Psoas muscle (tissue), 8 donors: Measurements from ENCODE around the gene HECTD1. TPM values are rescaled to one million over a fixed set of nuclear protein-coding genes. Genes with fewer than 3 reads are reported as not detected.
A peak's percentile ranks its signal among the peaks of the same experiment; 100 is the strongest.

Source experiments
- ATAC-seq, 4 donors: fragments of 200-7000 bp; cut with Tn5 transposase; one replicate each; pipeline ENCODE4 v1.9.1; 2020; ENCODE audit warnings: moderate library complexity in 3 of 4, mild to moderate bottlenecking in 2 of 4
- DNase-seq, 2 donors: peaks; one replicate each; pipeline ENCODE4 v3.0.0-alpha.2; 2020
- H3K27ac ChIP-seq: fragments of 200-600 bp; one replicate; pipeline ENCODE4 v1.8.0; 2022
- H3K27me3 ChIP-seq, 3 donors: fragments of 200-600 bp in 1 of 3; one replicate each; pipeline versions ENCODE4 v1.6.1 to v1.8.0; 2013 to 2022; ENCODE audit warnings: low read length in 2 of 3, mild to moderate bottlenecking in 2 of 3, moderate library complexity in 1 of 3; ENCODE audit not compliant: insufficient read depth in 3 of 3
- H3K36me3 ChIP-seq, 2 donors: fragments of 200-600 bp in 1 of 2; one replicate each; pipeline versions ENCODE4 v1.6.1 to v1.8.0; 2013 to 2022; ENCODE audit warnings: low read depth in 1 of 2, mild to moderate bottlenecking in 1 of 2, moderate library complexity in 1 of 2; ENCODE audit not compliant: insufficient read depth in 1 of 2
- H3K4me1 ChIP-seq: fragments of 200-600 bp; one replicate; pipeline ENCODE4 v1.8.0; 2022
- H3K4me3 ChIP-seq: fragments of 200-600 bp; one replicate; pipeline ENCODE4 v1.8.0; 2022; ENCODE audit warnings: mild to moderate bottlenecking
- H3K9me3 ChIP-seq: fragments of 200-600 bp; one replicate; pipeline ENCODE4 v1.8.0; 2022
- CTCF ChIP-seq: fragments of 200-600 bp; IDR thresholded peaks from one replicate; pipeline ENCODE4 v1.8.0; 2022; ENCODE audit warnings: antibody characterized with exemption
- WGBS, 3 donors: extraction: QIAGEN DNeasy Blood & Tissue Kit; methylation state at CpG; one replicate each; pipeline versions ENCODE4 v1.1.6 to v1.1.7; 2013; 5-methylcytosine and 5-hydroxymethylcytosine counted together
- intact Hi-C, 2 donors: fragments of 100-400 bp; cut with DNase I; formaldehyde crosslinking; loops; one replicate each; pipeline versions ENCODE4 v1.11.0 to v1.14.2; 2022
- polyA plus RNA-seq, 3 donors: library from polyadenylated mRNA; stranded (reverse); fragments of 200-250 nt; gene quantifications; one replicate each; pipeline ENCODE4 v1.2.3, GENCODE V29; 2013
- total RNA-seq, 4 donors: library from RNA; stranded (reverse); fragmentation: NEBNext Ultra II Directional in 2 of 4; extraction: Animal tissue kit (Norgen Biotek cat#: 25700) in 2 of 4; gene quantifications; one replicate each; pipeline versions ENCODE4 v1.2.1 to v1.2.4, GENCODE V29; 2021 to 2023
- donor health status: healthy with polysubstance abuse.
- donor health status: DM: no; HTN: no; CAD: no; lungs with moderate emphysema.
- donor health status: Bipolar disorder and iron deficiency.
- donor health status: healthy.
- donor health status: DM: yes; HTN: yes; CAD: no.
- donor health status: DM: no; HTN: no; CAD: no.
- donor health status: DM: no; HTN: no; CAD: no.
- donor health status: DM: yes; HTN: yes; CAD: no.

Gene HECTD1
- total and polyA plus RNA-seq, 7 donors, result 151 to 405 (median 217) TPM

GRCh38 chr14:31083781-31084180 lies 123.8 kb downstream of the HECTD1 start:
- no peak for TF ChIP-seq CTCF
- Histone ChIP-seq H3K9me3 (no peaks in the 10 kb centered on the region), H3K4me3 (no peak overlapping the region), H3K4me1 (peaks cover 4% of the 10 kb centered on the region), H3K27me3 (no peaks in the 10 kb centered on the region), H3K36me3 (peaks cover 3 to 7% of the 10 kb centered on the region in 2 donors), H3K27ac (no peak overlapping the region)
- intact Hi-C loops, result loop anchor here (5.0 to 10.0 kb wide), 2 partner anchors 59 to 101 kb away; partner anchors contain the start of genes AP4S1 (in 1 of the 2) and STRN3 (in 1 of the 2)
- ATAC-seq, result peak in 1 of 4 donors; percentile 16
- WGBS, 3 donors, result 85 to 90% (median 90%) methylated on average over 3 of the region's 3 CpGs
- no peak for DNase-seq

- Histone ChIP-seq H3K36me3 (peaks cover 3 to 7% of the 10 kb centered on the region in 2 donors), H3K27me3 (no peaks in the 10 kb centered on the region), H3K9me3 (no peaks in the 10 kb centered on the region), H3K4me3 (no peak overlapping the region), H3K27ac (no peak overlapping the region), H3K4me1 (peaks cover 7% of the 10 kb centered on the region)
- WGBS, 3 donors, result 92 to 98% (median 94%) methylated on average over 4 of the region's 4 CpGs
- TF ChIP-seq CTCF, result no peak
- intact Hi-C loops, result loop anchor here (2.0 to 10.0 kb wide), 3 partner anchors 56 to 100 kb away; partner anchors contain the start of genes AP4S1 (in 1 of the 2) and STRN3 (in 1 of the 2)
- DNase-seq (no peak), ATAC-seq (no peak)
Measured at GRCh38 chr14:31080484-31080883, 127.1 kb downstream of the HECTD1 start.

GRCh38 chr14:31080056-31080455 lies 127.5 kb downstream of the HECTD1 start:
- TF ChIP-seq CTCF, result no peak
- 39 to 49% (median 42%) methylated on average over 3 of the region's 3 CpGs for WGBS, 3 donors
- ATAC-seq, result no peak
- intact Hi-C loops, result loop anchor here (2.0 to 10.0 kb wide), 3 partner anchors 55 to 99 kb away; partner anchors contain the start of genes AP4S1 (in 1 of the 2) and STRN3 (in 1 of the 2)
- DNase-seq, result no peak
- no peak overlapping the region for H3K27ac ChIP-seq
- H3K9me3 ChIP-seq, result no peaks in the 10 kb centered on the region
- H3K36me3 ChIP-seq, result peaks cover 3 to 7% of the 10 kb centered on the region in 2 donors
- no peak overlapping the region for H3K4me3 ChIP-seq
- no peaks in the 10 kb centered on the region for H3K27me3 ChIP-seq
- H3K4me1 ChIP-seq, result peaks cover 7% of the 10 kb centered on the region

GRCh38 chr14:31078766-31079165 lies 128.8 kb downstream of the HECTD1 start:
- DNase-seq (no peak), ATAC-seq (no peak)
- no peak overlapping the region for H3K4me3 ChIP-seq
- H3K36me3 ChIP-seq, result peaks cover 0 to 16% of the 10 kb centered on the region in 2 donors
- 23 to 44% (median 42%) methylated on average over 2 of the region's 2 CpGs for WGBS, 3 donors
- H3K9me3 ChIP-seq, result no peaks in the 10 kb centered on the region
- no peak for TF ChIP-seq CTCF
- no peak overlapping the region for H3K27ac ChIP-seq
- intact Hi-C loops, result no loop called here
- H3K27me3 ChIP-seq, result no peaks in the 10 kb centered on the region
- peaks cover 7% of the 10 kb centered on the region for H3K4me1 ChIP-seq

GRCh38 chr14:31075144-31075543 lies 132.4 kb downstream of the HECTD1 start:
- Histone ChIP-seq H3K4me3 (no peak overlapping the region), H3K27ac (no peak overlapping the region), H3K27me3 (no peaks in the 10 kb centered on the region), H3K36me3 (peaks cover 0 to 11% of the 10 kb centered on the region in 2 donors), H3K9me3 (no peaks in the 10 kb centered on the region), H3K4me1 (peaks cover 7% of the 10 kb centered on the region)
- no peak for TF ChIP-seq CTCF
- DNase-seq (no peak), ATAC-seq (no peak)
- WGBS, 3 donors, result 95 to 99% (median 96%) methylated on average over 2 of the region's 2 CpGs
- intact Hi-C loops, result no loop called here
